HL-60 (cell line): ENCODE data around the gene SLC2A13.

Source experiments
- GABPA ChIP-seq: IDR thresholded peaks from 2 replicates; pipeline ENCODE4 v1.6.1; 2012; ENCODE audit warnings: low read depth
- POLR2AphosphoS5 ChIP-seq: IDR thresholded peaks from 2 replicates; pipeline ENCODE4 v1.6.1; 2012; ENCODE audit warnings: low read depth
- SPI1 ChIP-seq: IDR thresholded peaks from 2 replicates; pipeline ENCODE4 v1.6.1; 2012; ENCODE audit warnings: low read depth, mild to moderate bottlenecking, borderline replicate concordance
- TF ChIP-seq, protein P1 (sequence below): IDR thresholded peaks from one replicate; pipeline ENCODE4 v1.5.1; 2011; ENCODE audit warnings: low read length, control low read depth, inconsistent platforms; ENCODE audit not compliant: insufficient read depth
- TF ChIP-seq, protein P2 (sequence below): IDR thresholded peaks from 2 replicates; pipeline ENCODE4 v1.6.1; 2012; ENCODE audit warnings: low read depth; ENCODE audit not compliant: insufficient replicate concordance

DNA sequence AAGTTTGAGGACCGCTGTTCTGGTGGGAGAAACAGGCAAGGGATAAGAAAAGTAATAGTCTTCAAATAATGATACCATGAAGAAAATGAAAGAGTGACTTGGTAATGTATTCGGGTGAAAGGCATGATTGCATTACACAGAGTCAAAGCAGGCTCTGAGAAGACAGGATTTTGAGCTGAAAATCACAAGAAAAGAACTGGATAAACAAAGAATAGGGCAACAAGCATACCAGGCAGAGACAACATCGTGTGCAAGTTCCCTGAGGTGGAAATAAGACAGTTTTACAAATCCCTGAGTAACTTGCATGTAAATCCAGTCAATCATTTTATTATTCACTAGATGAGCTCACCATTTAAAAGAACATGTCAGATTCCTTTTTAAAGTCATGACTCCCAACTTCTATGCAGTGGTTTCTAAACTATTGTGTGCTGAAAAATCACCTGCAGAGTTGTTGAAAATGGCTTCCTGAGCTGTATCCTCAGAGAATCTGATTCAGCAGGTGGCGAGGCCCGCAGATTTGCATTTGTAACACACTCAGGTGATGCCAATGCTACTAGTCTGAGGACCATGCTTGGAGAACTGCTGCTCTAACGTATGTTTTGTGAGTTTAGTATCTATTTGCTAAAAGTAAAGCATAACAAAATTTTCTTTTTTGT, 353.3 kb downstream of the SLC2A13 start:
- TF ChIP-seq, protein P1, sequence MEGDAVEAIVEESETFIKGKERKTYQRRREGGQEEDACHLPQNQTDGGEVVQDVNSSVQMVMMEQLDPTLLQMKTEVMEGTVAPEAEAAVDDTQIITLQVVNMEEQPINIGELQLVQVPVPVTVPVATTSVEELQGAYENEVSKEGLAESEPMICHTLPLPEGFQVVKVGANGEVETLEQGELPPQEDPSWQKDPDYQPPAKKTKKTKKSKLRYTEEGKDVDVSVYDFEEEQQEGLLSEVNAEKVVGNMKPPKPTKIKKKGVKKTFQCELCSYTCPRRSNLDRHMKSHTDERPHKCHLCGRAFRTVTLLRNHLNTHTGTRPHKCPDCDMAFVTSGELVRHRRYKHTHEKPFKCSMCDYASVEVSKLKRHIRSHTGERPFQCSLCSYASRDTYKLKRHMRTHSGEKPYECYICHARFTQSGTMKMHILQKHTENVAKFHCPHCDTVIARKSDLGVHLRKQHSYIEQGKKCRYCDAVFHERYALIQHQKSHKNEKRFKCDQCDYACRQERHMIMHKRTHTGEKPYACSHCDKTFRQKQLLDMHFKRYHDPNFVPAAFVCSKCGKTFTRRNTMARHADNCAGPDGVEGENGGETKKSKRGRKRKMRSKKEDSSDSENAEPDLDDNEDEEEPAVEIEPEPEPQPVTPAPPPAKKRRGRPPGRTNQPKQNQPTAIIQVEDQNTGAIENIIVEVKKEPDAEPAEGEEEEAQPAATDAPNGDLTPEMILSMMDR: no peak
- TF ChIP-seq, protein P2, sequence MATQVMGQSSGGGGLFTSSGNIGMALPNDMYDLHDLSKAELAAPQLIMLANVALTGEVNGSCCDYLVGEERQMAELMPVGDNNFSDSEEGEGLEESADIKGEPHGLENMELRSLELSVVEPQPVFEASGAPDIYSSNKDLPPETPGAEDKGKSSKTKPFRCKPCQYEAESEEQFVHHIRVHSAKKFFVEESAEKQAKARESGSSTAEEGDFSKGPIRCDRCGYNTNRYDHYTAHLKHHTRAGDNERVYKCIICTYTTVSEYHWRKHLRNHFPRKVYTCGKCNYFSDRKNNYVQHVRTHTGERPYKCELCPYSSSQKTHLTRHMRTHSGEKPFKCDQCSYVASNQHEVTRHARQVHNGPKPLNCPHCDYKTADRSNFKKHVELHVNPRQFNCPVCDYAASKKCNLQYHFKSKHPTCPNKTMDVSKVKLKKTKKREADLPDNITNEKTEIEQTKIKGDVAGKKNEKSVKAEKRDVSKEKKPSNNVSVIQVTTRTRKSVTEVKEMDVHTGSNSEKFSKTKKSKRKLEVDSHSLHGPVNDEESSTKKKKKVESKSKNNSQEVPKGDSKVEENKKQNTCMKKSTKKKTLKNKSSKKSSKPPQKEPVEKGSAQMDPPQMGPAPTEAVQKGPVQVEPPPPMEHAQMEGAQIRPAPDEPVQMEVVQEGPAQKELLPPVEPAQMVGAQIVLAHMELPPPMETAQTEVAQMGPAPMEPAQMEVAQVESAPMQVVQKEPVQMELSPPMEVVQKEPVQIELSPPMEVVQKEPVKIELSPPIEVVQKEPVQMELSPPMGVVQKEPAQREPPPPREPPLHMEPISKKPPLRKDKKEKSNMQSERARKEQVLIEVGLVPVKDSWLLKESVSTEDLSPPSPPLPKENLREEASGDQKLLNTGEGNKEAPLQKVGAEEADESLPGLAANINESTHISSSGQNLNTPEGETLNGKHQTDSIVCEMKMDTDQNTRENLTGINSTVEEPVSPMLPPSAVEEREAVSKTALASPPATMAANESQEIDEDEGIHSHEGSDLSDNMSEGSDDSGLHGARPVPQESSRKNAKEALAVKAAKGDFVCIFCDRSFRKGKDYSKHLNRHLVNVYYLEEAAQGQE: no peak
- TF ChIP-seq POLR2AphosphoS5 (no peak), SPI1 (no peak), GABPA (no peak)
